Naive B cell (primary cell): ENCODE results near the gene ALKBH1. TPM values are rescaled to one million over a fixed set of nuclear protein-coding genes. Genes with fewer than 3 reads are reported as not detected.
"Not testable (repeated sequence)": the region's sequence is repeated elsewhere in the genome, so short reads cannot be mapped to it uniquely, and the experiment has no call there.

ENCODE experiments used
- ATAC-seq, 2 donors: fragments of 150-1000 bp; cut with Tn5 transposase; 2 replicates each; pipeline ENCODE4 v1.10.0; 2021; ENCODE audit warnings: low read depth in 2 of 2, mild to moderate bottlenecking in 2 of 2, moderate library complexity in 2 of 2
- DNase-seq: peaks from one replicate; pipeline ENCODE4 v3.0.0; 2022
- H3K27ac Mint-ChIP-seq, 6 donors: one replicate each; pipeline ENCODE4 v1.8.0; 2020 to 2022; ENCODE audit warnings: mild to moderate bottlenecking in 6 of 6, mixed read lengths in 6 of 6, moderate library complexity in 5 of 6, inconsistent platforms in 2 of 6
- H3K27me3 Mint-ChIP-seq, 3 donors: one replicate each; pipeline ENCODE4 v1.8.0; 2021 to 2022; ENCODE audit warnings: mixed read lengths in 3 of 3, mild to moderate bottlenecking in 1 of 3
- H3K36me3 Mint-ChIP-seq, 2 donors: one replicate each; pipeline ENCODE4 v1.8.0; 2020 to 2022; ENCODE audit warnings: mixed read lengths in 2 of 2, inconsistent platforms in 1 of 2, mild to moderate bottlenecking in 1 of 2
- H3K4me1 Mint-ChIP-seq, 3 donors: one replicate each; pipeline ENCODE4 v1.8.0; 2020 to 2022; ENCODE audit warnings: mixed read lengths in 3 of 3, inconsistent platforms in 1 of 3, mild to moderate bottlenecking in 1 of 3, moderate library complexity in 1 of 3
- H3K4me3 Mint-ChIP-seq, 8 donors: one replicate each; pipeline ENCODE4 v1.8.0; 2020 to 2022; ENCODE audit warnings: mild to moderate bottlenecking in 8 of 8, mixed read lengths in 8 of 8, moderate library complexity in 8 of 8, inconsistent platforms in 2 of 8
- H3K9me3 Mint-ChIP-seq, 7 donors: one replicate each; pipeline ENCODE4 v1.8.0; 2020 to 2022; ENCODE audit warnings: mixed read lengths in 7 of 7, mild to moderate bottlenecking in 5 of 7, inconsistent platforms in 2 of 7, moderate library complexity in 1 of 7
- polyA plus RNA-seq, 6 donors: library from polyadenylated mRNA; unstranded; fragments of 300-500 nt; fragmentation: Illumina TruSeq; gene quantifications; one replicate each; pipeline ENCODE4 v1.2.3, GENCODE V29; 2021; ENCODE audit warnings: low read depth in 6 of 6

Gene ALKBH1, protein sequence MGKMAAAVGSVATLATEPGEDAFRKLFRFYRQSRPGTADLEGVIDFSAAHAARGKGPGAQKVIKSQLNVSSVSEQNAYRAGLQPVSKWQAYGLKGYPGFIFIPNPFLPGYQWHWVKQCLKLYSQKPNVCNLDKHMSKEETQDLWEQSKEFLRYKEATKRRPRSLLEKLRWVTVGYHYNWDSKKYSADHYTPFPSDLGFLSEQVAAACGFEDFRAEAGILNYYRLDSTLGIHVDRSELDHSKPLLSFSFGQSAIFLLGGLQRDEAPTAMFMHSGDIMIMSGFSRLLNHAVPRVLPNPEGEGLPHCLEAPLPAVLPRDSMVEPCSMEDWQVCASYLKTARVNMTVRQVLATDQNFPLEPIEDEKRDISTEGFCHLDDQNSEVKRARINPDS
- polyA plus RNA-seq = 10 to 100 TPM in 3 of 6 donors, 1 to 10 TPM in 3; 5.9 to 11.4 (median 9.5) TPM

DNA sequence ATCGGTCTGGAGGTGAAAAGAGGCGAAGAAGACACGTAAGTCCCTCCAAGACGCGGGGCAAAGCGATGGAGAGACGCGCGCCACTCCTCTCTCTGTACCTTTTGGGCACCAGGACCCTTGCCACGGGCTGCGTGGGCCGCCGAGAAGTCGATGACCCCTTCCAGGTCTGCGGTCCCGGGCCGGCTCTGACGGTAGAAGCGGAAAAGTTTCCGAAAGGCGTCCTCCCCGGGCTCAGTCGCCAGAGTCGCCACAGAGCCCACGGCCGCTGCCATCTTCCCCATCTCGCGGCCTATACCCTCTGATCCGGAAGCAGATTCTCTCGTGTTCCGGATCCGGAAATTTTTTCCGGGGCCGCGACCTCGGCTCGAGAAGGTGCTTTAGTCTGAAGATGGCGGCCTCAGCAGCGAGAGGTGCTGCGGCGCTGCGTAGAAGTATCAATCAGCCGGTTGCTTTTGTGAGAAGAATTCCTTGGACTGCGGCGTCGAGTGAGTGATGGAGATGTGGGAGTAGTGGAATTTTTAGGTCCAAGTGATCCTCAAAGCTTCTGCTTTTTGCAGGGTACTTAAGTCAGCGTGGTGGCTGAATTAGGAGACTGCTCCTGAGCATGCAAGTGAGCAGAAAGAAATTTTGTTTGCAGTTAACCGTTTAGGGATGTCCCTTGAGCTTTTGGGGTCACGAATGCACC is at the start of gene ALKBH1, which contains the start of gene SLIRP:
ALKBH1 (minus strand) TSS at position 300 of the 685 bp plus-strand sequence; CDS start at position 281, 19 bp downstream.
SLIRP (plus strand) TSS at position 380 of the 685 bp plus-strand sequence; CDS start at position 389, 9 bp downstream.
- Mint-ChIP-seq H3K36me3 (peaks cover 5 to 7% of the 10 kb centered on the region in 2 donors), H3K27ac (peak within 1 kb of the TSS; percentile 76 to 97 (median 90)), H3K4me3 (peak within 1 kb of the TSS; percentile 84 to 100 (median 94)), H3K27me3 (no peaks in the 10 kb centered on the region), H3K9me3 (no peaks in the 10 kb centered on the region), H3K4me1 (peaks cover 30 to 40% (median 38%) of the 10 kb centered on the region in 3 donors)
- DNase-seq (peak; percentile 81), ATAC-seq (peak; percentile 98 to 99)

DNA sequence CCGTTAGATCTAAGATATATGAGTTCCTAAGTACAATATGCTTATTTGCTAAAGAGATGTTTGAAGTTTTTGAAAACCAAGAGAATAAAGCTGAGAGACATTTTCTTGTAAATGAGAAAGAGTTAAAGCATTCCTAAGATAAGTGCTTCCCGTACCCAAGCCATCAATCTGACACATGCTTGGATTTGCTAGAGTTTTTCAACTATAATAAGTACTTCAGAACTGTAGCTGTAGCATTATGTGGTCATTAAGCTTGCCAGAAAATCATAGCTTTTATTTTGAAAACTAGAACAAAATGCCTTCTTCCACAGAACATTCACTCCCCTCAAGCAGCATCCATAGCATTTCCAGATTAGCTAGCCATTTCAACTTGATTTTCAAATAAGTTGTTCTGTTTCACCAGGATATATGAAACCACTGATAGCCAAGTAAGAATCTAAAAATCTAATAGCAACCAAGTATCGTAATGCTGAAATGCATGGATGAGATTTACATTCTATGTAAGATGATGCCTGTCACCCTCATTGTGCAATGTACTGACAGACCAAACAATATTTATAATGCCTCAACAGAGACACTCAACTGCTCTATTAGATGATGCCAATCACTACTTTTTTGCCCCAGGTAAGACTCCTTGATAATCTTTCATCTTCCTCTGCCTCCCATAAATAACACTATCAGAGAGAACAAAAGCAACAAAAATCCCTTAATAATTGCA is 45.1 kb upstream of the ALKBH1 start:
- Mint-ChIP-seq H3K27ac (no peak overlapping the region), H3K4me1 (peaks cover 14 to 28% (median 18%) of the 10 kb centered on the region in 3 donors), H3K4me3 (peak overlapping the region in 1 of 8 donors; percentile 1), H3K36me3 (peaks cover 14 to 26% of the 10 kb centered on the region in 2 donors), H3K27me3 (no peaks in the 10 kb centered on the region), H3K9me3 (no peaks in the 10 kb centered on the region)
- DNase-seq (no peak), ATAC-seq (no peak)

DNA sequence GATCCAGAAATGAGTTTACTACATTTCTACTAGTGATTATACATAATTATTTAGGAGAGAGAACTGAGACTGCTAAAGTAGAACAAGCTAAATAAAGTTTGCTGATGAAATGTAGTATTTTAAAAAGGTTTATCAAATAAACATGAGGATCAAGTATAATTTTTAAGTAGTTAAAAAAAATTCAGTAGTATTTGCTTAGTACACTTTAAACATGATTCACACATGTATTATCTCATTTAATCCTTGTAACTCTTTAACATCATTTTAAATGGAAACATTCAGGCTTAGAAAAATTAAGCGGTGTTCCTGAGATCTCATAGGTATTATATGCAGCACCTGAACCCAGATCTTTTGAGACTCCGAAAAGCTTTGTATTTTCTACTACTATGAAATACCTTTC is 44.4 kb upstream of the ALKBH1 start:
- peaks cover 14 to 26% of the 10 kb centered on the region in 2 donors for H3K36me3 Mint-ChIP-seq
- no peaks in the 10 kb centered on the region for H3K27me3 Mint-ChIP-seq
- ATAC-seq (no peak), DNase-seq (no peak)
- no peak overlapping the region for H3K4me3 Mint-ChIP-seq
- H3K9me3 Mint-ChIP-seq = no peaks in the 10 kb centered on the region
- no peak overlapping the region for H3K27ac Mint-ChIP-seq
- H3K4me1 Mint-ChIP-seq = peaks cover 8 to 21% (median 12%) of the 10 kb centered on the region in 3 donors

DNA sequence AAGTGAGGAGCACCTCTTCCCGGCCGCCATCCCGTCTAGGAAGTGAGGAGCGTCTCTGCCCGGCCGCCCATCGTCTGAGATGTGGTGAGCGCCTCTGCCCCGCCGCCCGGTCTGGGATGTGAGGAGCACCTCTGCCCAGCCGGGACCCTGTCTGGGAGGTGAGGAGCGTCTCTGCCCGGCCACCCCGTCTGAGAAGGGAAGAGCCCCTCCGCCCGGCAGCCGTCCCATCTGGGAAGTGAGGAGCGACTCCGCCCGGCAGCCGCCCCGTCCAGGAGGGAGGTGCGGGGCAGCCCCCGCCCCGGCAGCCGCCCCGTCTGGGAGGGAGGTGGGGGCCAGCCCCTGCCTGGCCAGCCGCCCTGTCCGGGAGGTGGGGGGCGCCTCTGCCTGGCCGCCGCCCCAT is 39.6 kb upstream of the ALKBH1 start:
- H3K36me3 Mint-ChIP-seq = peaks cover 27 to 29% of the 10 kb centered on the region in 2 donors
- H3K4me1 Mint-ChIP-seq = peaks cover 0 to 19% (median 12%) of the 10 kb centered on the region in 3 donors
- DNase-seq, H3K27ac Mint-ChIP-seq, H3K27me3 Mint-ChIP-seq, H3K9me3 Mint-ChIP-seq, H3K4me3 Mint-ChIP-seq, ATAC-seq: not testable (repeated sequence)

DNA sequence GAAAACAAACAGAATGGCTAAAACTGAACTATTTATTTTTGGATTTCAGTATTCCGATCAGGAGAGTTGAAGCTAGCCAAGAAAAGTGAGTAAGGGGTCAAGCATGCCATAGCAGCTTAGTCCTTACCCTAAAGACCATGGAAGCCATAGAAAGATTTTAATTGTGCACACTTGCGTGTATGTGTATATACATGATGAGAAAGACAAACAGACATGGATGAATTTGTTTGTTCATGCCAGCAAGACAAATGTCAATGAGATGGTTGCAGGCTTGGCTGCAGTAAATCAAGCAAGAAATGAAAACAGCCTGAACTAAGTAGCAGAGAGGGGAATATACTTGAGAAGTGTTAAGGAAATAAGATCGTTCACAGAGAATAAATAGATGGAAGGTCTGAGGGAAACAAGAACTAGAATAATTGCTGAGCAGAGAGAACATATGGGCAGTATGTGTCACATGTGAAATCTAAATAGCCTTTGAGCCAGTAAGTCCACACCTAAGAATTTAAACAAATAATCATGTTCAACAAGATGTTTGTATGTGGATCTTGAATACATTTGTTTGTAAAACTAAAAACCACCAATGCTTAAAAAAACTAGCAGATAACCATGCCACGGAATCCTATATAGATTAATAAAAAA is 38.4 kb upstream of the ALKBH1 start:
- Mint-ChIP-seq H3K27me3 (no peaks in the 10 kb centered on the region), H3K9me3 (no peaks in the 10 kb centered on the region), H3K4me3 (no peak overlapping the region), H3K4me1 (peaks cover 0 to 21% (median 7%) of the 10 kb centered on the region in 3 donors), H3K27ac (peak overlapping the region in 2 of 6 donors; percentile 55 to 74), H3K36me3 (peaks cover 22 to 29% of the 10 kb centered on the region in 2 donors)
- no peak for DNase-seq
- ATAC-seq = no peak

DNA sequence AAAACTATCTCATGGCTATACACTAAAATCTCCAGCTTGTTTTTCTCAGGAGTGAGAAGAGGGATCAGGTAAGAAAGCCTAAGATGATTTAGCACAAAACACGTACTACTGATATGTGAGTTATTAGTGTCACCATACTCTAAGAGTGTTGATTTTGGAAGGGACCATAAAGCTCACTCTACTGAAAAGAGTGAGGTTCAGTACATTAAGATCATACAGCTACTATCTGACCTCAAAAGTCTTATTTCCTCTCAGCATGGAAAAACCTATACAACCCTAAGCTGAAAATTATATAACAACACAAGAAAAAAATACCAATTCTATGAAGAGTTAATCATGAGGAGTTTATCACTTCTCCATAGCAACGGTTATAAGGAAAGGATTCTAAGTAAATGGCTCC is 33.6 kb upstream of the ALKBH1 start:
- DNase-seq = no peak
- Mint-ChIP-seq H3K36me3 (peaks cover 11 to 20% of the 10 kb centered on the region in 2 donors), H3K9me3 (no peaks in the 10 kb centered on the region), H3K4me3 (no peak overlapping the region), H3K27ac (peak overlapping the region in 1 of 6 donors; percentile 42), H3K27me3 (no peaks in the 10 kb centered on the region), H3K4me1 (peaks cover 3 to 21% (median 13%) of the 10 kb centered on the region in 3 donors)
- ATAC-seq = no peak

DNA sequence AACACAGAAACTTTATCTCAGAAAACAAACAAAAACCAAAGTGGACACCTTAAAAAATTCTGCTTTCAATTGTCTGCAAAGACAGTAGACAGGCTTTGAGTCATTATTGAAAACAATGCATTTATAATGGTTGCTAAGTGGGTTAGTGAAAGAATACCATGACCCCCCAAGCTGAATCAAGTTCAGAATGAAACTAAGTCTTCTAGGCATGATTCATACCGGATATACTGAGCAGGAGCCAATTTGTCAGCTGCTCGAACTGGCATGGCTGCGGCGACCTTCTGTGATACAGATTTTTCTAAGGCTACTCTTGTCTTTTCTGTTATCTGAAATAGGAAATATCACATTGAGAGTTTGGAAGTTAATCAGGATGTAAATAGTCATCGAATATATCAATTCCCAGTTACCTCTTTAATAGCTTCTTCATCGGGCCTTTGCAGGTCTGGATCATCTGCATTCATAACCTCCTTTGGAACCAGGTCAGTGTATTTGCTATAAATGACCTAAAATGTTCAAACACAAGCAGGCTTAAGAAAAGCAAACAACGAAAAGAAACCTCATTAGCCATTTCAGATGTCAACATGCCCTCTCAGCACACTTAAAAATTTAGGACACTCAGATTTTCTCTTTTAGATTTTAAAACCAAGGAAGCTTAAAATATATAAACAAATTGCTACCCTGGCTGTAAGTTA is 30.9 kb upstream of the ALKBH1 start:
- no peaks in the 10 kb centered on the region for H3K27me3 Mint-ChIP-seq
- no peak overlapping the region for H3K4me3 Mint-ChIP-seq
- peaks cover 7 to 10% of the 10 kb centered on the region in 2 donors for H3K36me3 Mint-ChIP-seq
- DNase-seq (no peak), ATAC-seq (no peak)
- H3K9me3 Mint-ChIP-seq = no peaks in the 10 kb centered on the region
- H3K4me1 Mint-ChIP-seq = peaks cover 3 to 16% (median 6%) of the 10 kb centered on the region in 3 donors
- no peak overlapping the region for H3K27ac Mint-ChIP-seq

DNA sequence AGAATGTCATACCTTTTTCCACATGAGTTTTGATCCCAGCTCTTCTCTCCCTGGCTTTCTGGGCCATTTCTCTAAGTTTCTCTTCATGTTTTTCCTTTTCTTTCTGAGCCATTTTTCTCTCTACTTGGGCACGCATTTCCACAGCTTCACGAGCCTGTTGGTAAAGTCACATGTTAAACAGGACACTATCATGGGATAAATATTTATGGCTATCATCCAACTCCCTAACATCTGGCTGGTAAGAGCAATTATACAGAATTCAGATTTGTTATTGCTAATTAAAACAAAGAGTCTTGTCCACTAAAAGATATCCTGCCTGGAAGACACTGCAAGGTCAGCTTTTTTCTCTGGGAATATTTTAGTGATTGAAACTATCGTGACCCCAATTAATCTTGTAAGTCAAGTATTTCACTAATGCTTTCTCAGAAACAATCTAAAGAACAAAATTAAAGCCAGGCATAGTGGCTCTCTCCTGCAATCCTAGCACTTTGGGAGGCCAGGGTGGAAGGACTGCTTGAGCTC is 23.2 kb upstream of the ALKBH1 start:
- H3K27ac Mint-ChIP-seq = peak overlapping the region in 2 of 6 donors; percentile 63 to 72

DNA sequence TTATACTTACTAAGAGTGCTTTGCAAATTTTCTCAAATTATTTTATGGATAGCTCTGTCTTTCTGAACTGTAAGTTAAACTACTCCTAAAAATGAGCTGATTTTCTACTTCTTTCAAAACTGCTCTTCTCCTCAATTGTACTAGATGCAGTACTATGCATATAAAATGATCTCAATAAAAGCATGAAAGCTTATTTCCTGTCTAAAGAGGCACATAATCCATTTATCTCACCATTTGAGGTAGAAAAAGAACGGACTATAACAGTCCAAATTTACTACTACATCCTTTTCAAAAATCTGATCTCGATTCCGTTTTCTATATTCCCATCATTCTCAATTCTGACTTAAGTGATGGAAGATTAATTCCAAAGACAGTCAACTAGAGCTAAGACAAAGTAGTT is 14.5 kb upstream of the ALKBH1 start:
- ATAC-seq (no peak), DNase-seq (no peak)
- Mint-ChIP-seq H3K27me3 (no peaks in the 10 kb centered on the region), H3K27ac (peak overlapping the region in 2 of 6 donors; percentile 43 to 53), H3K36me3 (peaks cover 25 to 31% of the 10 kb centered on the region in 2 donors), H3K4me3 (no peak overlapping the region), H3K4me1 (no peaks in the 10 kb centered on the region), H3K9me3 (no peaks in the 10 kb centered on the region)

More for the DNA sequence above, 23.2 kb upstream of the ALKBH1 start:
- Mint-ChIP-seq H3K27me3 (no peaks in the 10 kb centered on the region), H3K4me3 (no peak overlapping the region), H3K9me3 (no peaks in the 10 kb centered on the region), H3K36me3 (peaks cover 25 to 39% of the 10 kb centered on the region in 2 donors), H3K4me1 (no peaks in the 10 kb centered on the region)
- DNase-seq (no peak), ATAC-seq (no peak)

DNA sequence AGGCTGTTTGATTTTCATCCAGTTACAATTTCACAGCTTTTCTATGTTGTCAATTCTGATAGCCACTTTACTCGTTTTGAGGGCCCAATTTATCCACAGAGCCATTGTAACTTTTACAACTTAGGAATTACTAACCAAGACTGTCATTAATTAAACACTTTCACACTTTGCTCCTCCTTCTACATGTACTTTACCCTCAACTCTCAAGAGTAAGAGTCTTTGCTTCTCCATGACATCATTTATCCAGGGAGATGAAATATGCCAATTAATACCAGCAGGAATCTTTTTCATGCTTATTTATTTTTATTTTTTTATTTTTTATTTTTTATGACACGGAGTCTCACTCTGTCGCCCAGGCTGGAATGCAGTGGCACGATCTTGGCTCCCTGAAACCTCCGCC is 13.6 kb upstream of the ALKBH1 start:
- Mint-ChIP-seq H3K36me3 (peaks cover 21 to 25% of the 10 kb centered on the region in 2 donors), H3K4me1 (no peaks in the 10 kb centered on the region), H3K9me3 (no peaks in the 10 kb centered on the region), H3K27ac (no peak overlapping the region), H3K4me3 (no peak overlapping the region), H3K27me3 (no peaks in the 10 kb centered on the region)
- DNase-seq = no peak
- no peak for ATAC-seq

DNA sequence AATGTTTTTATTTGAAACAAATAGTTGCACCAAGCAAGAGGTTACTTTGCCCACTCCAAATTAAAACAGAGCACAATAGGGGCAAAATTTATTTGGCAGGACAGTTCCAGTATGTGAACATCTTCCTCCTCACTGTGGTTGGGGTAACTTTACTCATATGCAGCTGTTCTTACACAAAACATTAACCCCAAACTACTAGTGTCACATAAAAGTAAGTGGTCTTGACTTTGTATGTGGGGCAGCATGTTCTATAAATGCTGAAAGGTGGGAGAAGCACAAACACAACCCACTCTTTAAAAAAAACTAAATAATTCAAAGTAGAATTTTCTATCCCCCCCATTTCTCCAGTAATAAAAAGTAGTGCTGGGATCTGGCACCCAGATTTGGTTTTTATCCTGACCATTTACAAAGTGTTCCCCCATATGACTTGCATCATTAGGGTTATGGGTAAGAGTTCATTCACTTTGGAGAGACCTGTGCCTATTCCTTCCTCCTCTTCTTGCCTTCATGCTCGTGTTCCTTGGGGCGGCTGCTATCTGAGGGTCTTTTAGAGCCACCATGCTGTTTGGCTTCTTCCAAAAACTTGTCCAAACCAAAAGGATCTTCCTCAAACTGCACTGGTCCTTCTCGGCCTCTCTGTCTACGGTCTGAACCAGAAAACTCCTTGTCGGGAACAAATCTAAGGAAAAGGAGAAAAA is 9.9 kb upstream of the ALKBH1 start:
- DNase-seq (no peak), ATAC-seq (no peak)
- Mint-ChIP-seq H3K27me3 (no peaks in the 10 kb centered on the region), H3K36me3 (peaks cover 18 to 20% of the 10 kb centered on the region in 2 donors), H3K9me3 (no peaks in the 10 kb centered on the region), H3K4me3 (peak overlapping the region in 1 of 8 donors; percentile 27), H3K4me1 (peaks cover 0 to 5% (median 0%) of the 10 kb centered on the region in 3 donors), H3K27ac (peak overlapping the region in 1 of 6 donors; percentile 36)

DNA sequence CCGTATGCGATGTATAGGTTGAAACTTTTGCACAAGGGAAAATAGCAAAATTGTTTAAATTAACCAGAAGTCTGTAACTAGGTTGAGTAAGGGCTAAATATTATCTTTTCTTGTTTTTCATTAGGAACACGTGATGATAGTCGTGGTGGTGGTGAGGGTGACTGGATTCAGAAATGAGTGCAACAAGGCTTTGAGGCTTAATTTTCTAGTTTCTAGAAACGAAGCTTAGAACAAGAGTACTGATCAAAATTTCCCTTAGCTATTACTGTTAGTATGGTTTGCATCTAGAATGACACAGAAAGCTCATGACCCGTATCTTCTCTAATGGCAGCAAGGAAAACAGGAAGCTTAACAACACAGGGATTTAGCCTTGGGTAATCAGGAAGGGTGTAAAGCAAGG is 7.1 kb upstream of the ALKBH1 start:
- peaks cover 12 to 20% of the 10 kb centered on the region in 2 donors for H3K36me3 Mint-ChIP-seq
- no peak for ATAC-seq
- no peak overlapping the region for H3K4me3 Mint-ChIP-seq
- H3K27ac Mint-ChIP-seq = peak overlapping the region in 2 of 6 donors; percentile 32 to 86
- H3K4me1 Mint-ChIP-seq = peaks cover 4 to 13% (median 5%) of the 10 kb centered on the region in 3 donors
- no peaks in the 10 kb centered on the region for H3K9me3 Mint-ChIP-seq
- no peak for DNase-seq
- H3K27me3 Mint-ChIP-seq = no peaks in the 10 kb centered on the region
